ENCODE data around the gene EYS.

Gene EYS

GRCh38 chr6:65707126-65707826 lies at the start of gene EYS:
Gene EYS, minus strand, starts transcription at chr6:65707226. Its CDS starts 211,816 bp downstream, at chr6:65495410.
- no peak for DNase-seq

- no peak for DNase-seq
Observed at GRCh38 chr6:65746302-65746701, 39.3 kb upstream of the EYS start.

GRCh38 chr6:65745614-65746013 lies 38.6 kb upstream of the EYS start:
- DNase-seq = no peak

- DNase-seq = no peak
Observed at GRCh38 chr6:65728879-65729479, 22.0 kb upstream of the EYS start.

- no peak for DNase-seq
Observed at GRCh38 chr6:65719101-65719500, 12.1 kb upstream of the EYS start.

- DNase-seq = no peak
Observed at GRCh38 chr6:65711531-65711930, 4.5 kb upstream of the EYS start.

GRCh38 chr6:65709099-65709830 lies 2.2 kb upstream of the EYS start:
- no peak for DNase-seq

- no peak for DNase-seq
Observed at GRCh38 chr6:65708162-65708561, 1.1 kb upstream of the EYS start.

GRCh38 chr6:65706436-65706835 lies 590 bp downstream of the EYS start:
- no peak for DNase-seq

GRCh38 chr6:65701325-65701724 lies 5.7 kb downstream of the EYS start:
- DNase-seq = no peak

- DNase-seq = no peak
Observed at GRCh38 chr6:65700561-65700960, 6.5 kb downstream of the EYS start.

GRCh38 chr6:65692109-65692508 lies 14.9 kb downstream of the EYS start:
- DNase-seq = no peak

- DNase-seq = no peak
Observed at GRCh38 chr6:65680232-65680631, 26.8 kb downstream of the EYS start.

GRCh38 chr6:65671922-65672321 lies 35.1 kb downstream of the EYS start:
- no peak for DNase-seq

- no peak for DNase-seq
Observed at GRCh38 chr6:65667916-65668656, 38.9 kb downstream of the EYS start.

GRCh38 chr6:65650086-65650485 lies 56.9 kb downstream of the EYS start:
- no peak for DNase-seq

- DNase-seq = no peak
Observed at GRCh38 chr6:65649392-65649791, 57.6 kb downstream of the EYS start.

- DNase-seq = no peak
Observed at GRCh38 chr6:65646544-65646943, 60.5 kb downstream of the EYS start.

- no peak for DNase-seq
Observed at GRCh38 chr6:65642776-65643175, 64.2 kb downstream of the EYS start.

GRCh38 chr6:65638047-65638831 lies 68.8 kb downstream of the EYS start:
- no peak for DNase-seq

GRCh38 chr6:65637289-65638046 lies 69.6 kb downstream of the EYS start:
- DNase-seq = no peak

GRCh38 chr6:65633501-65633900 lies 73.5 kb downstream of the EYS start:
- no peak for DNase-seq
